MCF 10A (cell line): ENCODE data around the gene ANKRD23. TPM values are rescaled to one million over a fixed set of nuclear protein-coding genes. Genes with fewer than 3 reads are reported as not detected.
A peak's percentile ranks its signal among the peaks of the same experiment; 100 is the strongest.

Experiments used
- Bru-seq: library from RNA; stranded (reverse); fragments of 400-500 nt; gene quantifications from one replicate; lab custom pipeline; 2021; lab: Mats Ljungman, UMichigan
- BruChase-seq, 2 experiments: library from RNA; stranded (reverse); fragments of 400-500 nt; gene quantifications; one replicate each; lab custom pipeline; 2021; lab: Mats Ljungman, UMichigan
- BruUV-seq: library from RNA; stranded (reverse); fragments of 400-500 nt; replicated peaks from 2 replicates; lab custom pipeline; 2021; lab: Mats Ljungman, UMichigan
- CTCF ChIA-PET: fragments of 300-600 bp; sonication (Branson Sonifier 250); formaldehyde crosslinking; extraction: SDS; loops from one replicate; lab custom pipeline; 2021; ENCODE audit warnings: antibody characterized with exemption, inconsistent platforms; lab: Yijun Ruan, JAX
- POLR2A ChIA-PET: fragments of 300-600, 350-650 bp; sonication (Branson Sonifier 250); formaldehyde crosslinking; extraction: SDS; loops from one replicate; lab custom pipeline; 2020; ENCODE audit warnings: antibody characterized with exemption, inconsistent platforms; lab: Yijun Ruan, JAX
- DNase-seq: peaks from one replicate; pipeline ENCODE4 v3.0.0-alpha.2; 2018; ENCODE audit not compliant: unreplicated experiment
- H3K27ac Mint-ChIP-seq: one replicate; pipeline ENCODE4 v1.8.0; 2022; ENCODE audit warnings: mild to moderate bottlenecking, low read depth, mixed read lengths; ENCODE audit not compliant: unreplicated experiment
- H3K27me3 Mint-ChIP-seq: one replicate; pipeline ENCODE4 v1.8.0; 2022; ENCODE audit warnings: mixed read lengths; ENCODE audit not compliant: insufficient read depth, unreplicated experiment
- H3K36me3 Mint-ChIP-seq: one replicate; pipeline ENCODE4 v1.8.0; 2022; ENCODE audit warnings: mild to moderate bottlenecking, moderate library complexity, mixed read lengths; ENCODE audit not compliant: insufficient read depth, unreplicated experiment
- H3K4me1 Mint-ChIP-seq: one replicate; pipeline ENCODE4 v1.8.0; 2022; ENCODE audit warnings: mixed read lengths; ENCODE audit not compliant: insufficient read depth, unreplicated experiment
- H3K4me3 Mint-ChIP-seq: one replicate; pipeline ENCODE4 v1.8.0; 2022; ENCODE audit warnings: mild to moderate bottlenecking, moderate library complexity, mixed read lengths; ENCODE audit not compliant: unreplicated experiment
- H3K9me3 Mint-ChIP-seq: one replicate; pipeline ENCODE4 v1.8.0; 2022; ENCODE audit warnings: mixed read lengths; ENCODE audit not compliant: unreplicated experiment
- intact Hi-C: fragments of 100-400 bp; cut with micrococcal nuclease; formaldehyde crosslinking; loops from 2 replicates; pipeline ENCODE4 v1.14.1; 2022
- long read RNA-seq: library from polyadenylated mRNA; stranded (forward); transcript quantifications from one replicate; pipeline ENCODE4 v2.0.0, GENCODE V29; 2022
- total RNA-seq: library from RNA; stranded (reverse); gene quantifications from 2 replicates; pipeline ENCODE4 v1.2.3, GENCODE V29; 2022
- TF ChIP-seq, protein P1 (sequence below): fragments of 200-600 bp; IDR thresholded peaks from one replicate; pipeline ENCODE4 v1.8.0; 2022; ENCODE audit warnings: antibody characterized with exemption, mild to moderate bottlenecking; ENCODE audit not compliant: unreplicated experiment

Gene ANKRD23
- 3.4 and 7.6 TPM in 2 replicates for total RNA-seq
- percentile 52 among the genes with signal in this experiment for Bru-seq, nascent RNA
- percentile 58 among the genes with signal in this experiment for BruChase-seq, experiment 1, labeled RNA remaining after a 6-hour chase
- BruChase-seq, experiment 2, labeled RNA remaining after a 2-hour chase = percentile 55 among the genes with signal in this experiment
- long read RNA-seq, partial matches to known transcripts = 0 of 5 reads
- long read RNA-seq, other reads (novel, unspliced or antisense) = 5 of 5 reads

DNA sequence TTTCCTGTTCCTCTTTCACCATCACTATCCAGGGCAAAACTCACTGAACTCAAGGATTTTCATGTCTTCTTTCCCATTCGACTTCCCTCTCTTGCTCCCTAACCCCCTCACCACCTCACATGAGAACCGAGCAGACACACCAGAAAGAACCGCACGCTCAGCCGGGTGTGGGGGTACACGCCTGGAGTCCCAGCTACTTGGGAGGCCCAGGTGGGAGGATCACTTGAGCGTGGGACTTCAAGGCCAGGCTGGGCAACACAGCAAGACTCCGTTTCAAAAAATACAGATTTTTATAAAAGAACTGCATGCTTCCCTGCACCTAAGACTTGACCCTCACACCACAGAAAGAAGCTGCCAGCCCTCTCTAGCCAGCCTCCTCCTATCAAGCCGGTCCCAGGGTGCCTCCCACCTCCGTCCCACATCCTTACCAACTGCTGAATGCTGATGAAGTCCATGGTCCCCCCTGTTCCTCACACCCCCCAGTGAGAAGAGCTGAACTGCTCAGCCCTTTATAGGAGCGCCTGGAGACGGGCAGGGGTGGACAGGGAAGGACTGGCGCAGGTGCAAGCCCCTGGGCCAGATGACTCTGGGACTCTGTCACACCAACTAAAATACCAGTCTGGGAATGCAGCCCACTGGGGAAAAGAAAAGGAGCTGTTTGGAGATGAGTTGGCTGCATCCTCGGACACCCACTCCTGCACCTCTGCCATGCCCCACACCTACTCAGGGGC is at the start of gene ANKRD23:
ANKRD23 (minus strand) TSS at position 484 of the 731 bp plus-strand sequence; CDS start at position 455, 29 bp downstream.
- TF ChIP-seq, protein P1, sequence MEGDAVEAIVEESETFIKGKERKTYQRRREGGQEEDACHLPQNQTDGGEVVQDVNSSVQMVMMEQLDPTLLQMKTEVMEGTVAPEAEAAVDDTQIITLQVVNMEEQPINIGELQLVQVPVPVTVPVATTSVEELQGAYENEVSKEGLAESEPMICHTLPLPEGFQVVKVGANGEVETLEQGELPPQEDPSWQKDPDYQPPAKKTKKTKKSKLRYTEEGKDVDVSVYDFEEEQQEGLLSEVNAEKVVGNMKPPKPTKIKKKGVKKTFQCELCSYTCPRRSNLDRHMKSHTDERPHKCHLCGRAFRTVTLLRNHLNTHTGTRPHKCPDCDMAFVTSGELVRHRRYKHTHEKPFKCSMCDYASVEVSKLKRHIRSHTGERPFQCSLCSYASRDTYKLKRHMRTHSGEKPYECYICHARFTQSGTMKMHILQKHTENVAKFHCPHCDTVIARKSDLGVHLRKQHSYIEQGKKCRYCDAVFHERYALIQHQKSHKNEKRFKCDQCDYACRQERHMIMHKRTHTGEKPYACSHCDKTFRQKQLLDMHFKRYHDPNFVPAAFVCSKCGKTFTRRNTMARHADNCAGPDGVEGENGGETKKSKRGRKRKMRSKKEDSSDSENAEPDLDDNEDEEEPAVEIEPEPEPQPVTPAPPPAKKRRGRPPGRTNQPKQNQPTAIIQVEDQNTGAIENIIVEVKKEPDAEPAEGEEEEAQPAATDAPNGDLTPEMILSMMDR = no peak
- POLR2A ChIA-PET = no interaction called here
- Mint-ChIP-seq H3K4me1 (no peaks in the 10 kb centered on the region), H3K27me3 (no peaks in the 10 kb centered on the region), H3K27ac (no peak within 1 kb of the TSS), H3K36me3 (peaks cover 29% of the 10 kb centered on the region), H3K4me3 (no peak within 1 kb of the TSS), H3K9me3 (no peaks in the 10 kb centered on the region)
- no peak for DNase-seq
- no TSS peak for BruUV-seq
- CTCF ChIA-PET = interaction anchor here (0.6 to 1.8 kb wide), 2 partner anchors 107 to 247 kb away, joined by 3 to 11 read pairs; no protein-coding TSS in a partner anchor
- intact Hi-C loops = no loop called here

DNA sequence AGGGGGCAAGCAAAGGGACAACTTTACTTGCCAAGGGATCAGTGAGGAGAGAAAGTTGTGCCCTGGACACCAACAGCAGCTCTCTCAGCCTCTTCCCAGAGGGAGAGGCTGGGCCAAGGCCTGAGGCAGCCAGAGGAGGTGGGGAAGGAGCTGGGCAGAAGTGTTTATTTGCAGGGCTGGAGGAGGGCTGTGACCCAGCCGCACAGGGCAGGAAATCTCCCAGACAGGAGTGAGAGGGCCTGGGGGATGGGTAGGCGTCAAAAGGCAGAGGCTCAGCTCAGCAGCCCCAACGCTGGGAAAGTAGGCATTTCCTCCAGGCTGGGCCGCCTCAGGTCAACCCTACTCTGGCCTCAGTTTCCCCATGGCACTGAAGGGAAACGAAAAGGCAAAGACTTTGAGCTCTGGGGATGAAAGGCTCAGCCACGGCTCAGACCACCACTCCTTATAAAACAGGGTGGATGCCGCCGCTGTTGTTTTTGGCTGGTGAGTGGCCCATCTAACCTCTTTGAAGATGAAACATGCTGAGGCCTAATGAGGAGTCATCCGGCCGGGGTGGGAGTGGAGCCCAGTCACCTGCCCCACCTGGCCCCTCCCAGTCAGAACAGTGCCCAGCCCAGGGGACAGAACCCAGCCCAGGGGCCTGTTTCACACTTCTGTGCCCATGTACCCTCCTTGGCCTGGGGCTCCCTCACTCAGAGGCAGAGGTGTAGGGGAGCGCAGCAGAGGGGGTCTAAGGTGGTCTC is 47.9 kb upstream of the ANKRD23 start:
- POLR2A ChIA-PET = interaction anchor here (1.0 to 1.2 kb wide), 2 partner anchors 9 to 22 kb away, joined by 4 read pairs; partner anchors contain the start of gene SEMA4C
- BruUV-seq = no TSS peak
- Mint-ChIP-seq H3K27me3 (no peaks in the 10 kb centered on the region), H3K36me3 (no peaks in the 10 kb centered on the region), H3K27ac (no peak overlapping the region), H3K9me3 (no peaks in the 10 kb centered on the region), H3K4me1 (peaks cover 29% of the 10 kb centered on the region), H3K4me3 (no peak overlapping the region)
- TF ChIP-seq, protein P1 = no peak
- intact Hi-C loops = no loop called here
- DNase-seq = no peak
- CTCF ChIA-PET = interaction anchor here (0.6 to 2.1 kb wide), 5 partner anchors 34 to 276 kb away, joined by 3 to 6 read pairs (median 5); partner anchors contain the start of gene ANKRD39

DNA sequence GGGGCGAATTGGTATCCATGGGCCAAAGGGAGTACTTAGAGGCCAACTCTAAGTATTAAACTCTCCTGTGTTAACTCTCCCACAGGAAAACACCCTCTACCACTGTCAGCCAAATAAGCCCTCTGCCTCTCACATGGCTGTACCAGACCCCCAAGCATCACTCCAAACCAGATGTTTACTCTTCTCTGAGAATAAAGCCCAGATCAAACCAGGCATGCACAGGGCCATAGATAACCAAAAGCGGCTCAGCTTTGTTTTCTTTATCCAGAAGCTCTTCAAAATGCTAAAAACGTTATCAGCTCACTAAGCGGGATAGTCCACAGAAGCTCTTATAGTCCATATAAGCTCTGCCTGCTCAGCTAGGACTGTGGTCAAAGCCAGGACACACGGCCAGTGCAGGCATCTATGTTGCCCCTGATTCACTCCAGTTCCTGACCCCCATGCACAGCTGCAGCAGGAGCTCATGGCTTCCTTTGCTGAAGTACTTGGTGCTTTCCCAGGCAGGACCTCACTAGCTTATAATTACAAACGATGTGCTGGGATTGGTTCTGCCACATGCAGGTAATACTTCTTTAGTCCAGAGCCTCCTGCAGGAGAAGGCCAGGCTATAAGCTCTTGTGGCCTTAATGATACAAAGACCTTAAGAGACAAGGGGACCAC is 47.0 kb upstream of the ANKRD23 start:
- POLR2A ChIA-PET = interaction anchor here (1.0 to 1.2 kb wide), 4 partner anchors 8 to 21 kb away, joined by 3 to 4 read pairs (median 4); partner anchors contain the start of gene SEMA4C

More for the DNA sequence above, 47.0 kb upstream of the ANKRD23 start:
- H3K4me1 Mint-ChIP-seq = peaks cover 32% of the 10 kb centered on the region
- intact Hi-C loops = no loop called here
- no peaks in the 10 kb centered on the region for H3K9me3 Mint-ChIP-seq
- TF ChIP-seq, protein P1 = no peak
- BruUV-seq = no TSS peak
- no peaks in the 10 kb centered on the region for H3K27me3 Mint-ChIP-seq
- no peak for DNase-seq
- H3K36me3 Mint-ChIP-seq = no peaks in the 10 kb centered on the region
- H3K4me3 Mint-ChIP-seq = no peak overlapping the region
- no peak overlapping the region for H3K27ac Mint-ChIP-seq
- CTCF ChIA-PET = interaction anchor here (0.6 to 2.1 kb wide), 4 partner anchors 40 to 275 kb away, joined by 3 to 6 read pairs (median 4); no protein-coding TSS in a partner anchor
